KOPT-K1 (cell line): ENCODE data around the gene BRICD5.

ENCODE experiments used
- H3K27ac ChIP-seq: fragments of 200-600 bp; sonication (generic); 2 replicates; pipeline ENCODE4 v1.5.1; 2016; ENCODE audit warnings: antibody characterized with exemption, mild to moderate bottlenecking, low read depth, low read length; ENCODE audit not compliant: poor library complexity, severe bottlenecking
- H3K36me3 ChIP-seq: fragments of 200-600 bp; sonication (generic); 2 replicates; pipeline ENCODE4 v1.5.1; 2017; ENCODE audit warnings: antibody characterized with exemption, mild to moderate bottlenecking, low read length, moderate library complexity; ENCODE audit not compliant: insufficient read depth
- H3K9me3 ChIP-seq: fragments of 200-600 bp; sonication (generic); 2 replicates; pipeline ENCODE4 v1.5.1; 2017; ENCODE audit warnings: antibody characterized with exemption, low read length, mild to moderate bottlenecking; ENCODE audit not compliant: insufficient read depth, poor library complexity, severe bottlenecking

Gene BRICD5

GRCh38 chr16:2189252-2189893 is 21.3 kb downstream of the BRICD5 start:
- Histone ChIP-seq H3K36me3 (no peaks in the 10 kb centered on the region), H3K27ac (no peak overlapping the region), H3K9me3 (no peaks in the 10 kb centered on the region)

- no peaks in the 10 kb centered on the region for H3K36me3 ChIP-seq
- H3K9me3 ChIP-seq = no peaks in the 10 kb centered on the region
- H3K27ac ChIP-seq = no peak overlapping the region
These were observed 22.3 kb downstream of the BRICD5 start for GRCh38 chr16:2188395-2188794.

- no peaks in the 10 kb centered on the region; the same call in 1 of the 2 replicates for H3K36me3 ChIP-seq
- H3K9me3 ChIP-seq = no peaks in the 10 kb centered on the region
- no peak overlapping the region for H3K27ac ChIP-seq
These were observed 23.5 kb downstream of the BRICD5 start for GRCh38 chr16:2187212-2187611.

- no peak overlapping the region for H3K27ac ChIP-seq
- no peaks in the 10 kb centered on the region; the same call in 1 of the 2 replicates for H3K36me3 ChIP-seq
- H3K9me3 ChIP-seq = no peaks in the 10 kb centered on the region
These were observed 24.2 kb downstream of the BRICD5 start for GRCh38 chr16:2186505-2186904.

- H3K9me3 ChIP-seq = no peaks in the 10 kb centered on the region
- H3K36me3 ChIP-seq = no peaks in the 10 kb centered on the region; the same call in 1 of the 2 replicates
- H3K27ac ChIP-seq = no peak overlapping the region
These were observed 24.6 kb downstream of the BRICD5 start for GRCh38 chr16:2186064-2186463.

GRCh38 chr16:2184962-2185361 is 25.7 kb downstream of the BRICD5 start:
- Histone ChIP-seq H3K9me3 (no peaks in the 10 kb centered on the region), H3K27ac (no peak overlapping the region), H3K36me3 (no peaks in the 10 kb centered on the region; the same call in 1 of the 2 replicates)

GRCh38 chr16:2184346-2184745 is 26.3 kb downstream of the BRICD5 start:
- no peaks in the 10 kb centered on the region; the same call in 1 of the 2 replicates for H3K36me3 ChIP-seq
- H3K27ac ChIP-seq = no peak overlapping the region
- H3K9me3 ChIP-seq = no peaks in the 10 kb centered on the region

- no peaks in the 10 kb centered on the region; the same call in 1 of the 2 replicates for H3K36me3 ChIP-seq
- no peak overlapping the region for H3K27ac ChIP-seq
These were observed 27.0 kb downstream of the BRICD5 start for GRCh38 chr16:2183671-2184070.

GRCh38 chr16:2181952-2182351 is 28.7 kb downstream of the BRICD5 start:
- Histone ChIP-seq H3K27ac (no peak overlapping the region), H3K36me3 (peaks cover 14% of the 10 kb centered on the region; the same call in 1 of the 2 replicates), H3K9me3 (no peaks in the 10 kb centered on the region)

More at GRCh38 chr16:2183671-2184070, 27.0 kb downstream of the BRICD5 start:
- no peaks in the 10 kb centered on the region for H3K9me3 ChIP-seq

GRCh38 chr16:2180962-2181923 is 29.4 kb downstream of the BRICD5 start:
- no peaks in the 10 kb centered on the region for H3K9me3 ChIP-seq
- peaks cover 21% of the 10 kb centered on the region; the same call in 1 of the 2 replicates for H3K36me3 ChIP-seq
- H3K27ac ChIP-seq = no peak overlapping the region

GRCh38 chr16:2180461-2180860 is 30.2 kb downstream of the BRICD5 start:
- no peak overlapping the region for H3K27ac ChIP-seq
- peaks cover 29% of the 10 kb centered on the region for H3K36me3 ChIP-seq
- no peaks in the 10 kb centered on the region for H3K9me3 ChIP-seq

GRCh38 chr16:2179576-2179975 is 31.1 kb downstream of the BRICD5 start:
- Histone ChIP-seq H3K36me3 (peaks cover 38% of the 10 kb centered on the region), H3K27ac (no peak overlapping the region), H3K9me3 (no peaks in the 10 kb centered on the region)

- H3K27ac ChIP-seq = no peak overlapping the region
- no peaks in the 10 kb centered on the region for H3K9me3 ChIP-seq
- peaks cover 42% of the 10 kb centered on the region for H3K36me3 ChIP-seq
These were observed 31.6 kb downstream of the BRICD5 start for GRCh38 chr16:2179107-2179501.

- H3K9me3 ChIP-seq = no peaks in the 10 kb centered on the region
- no peak overlapping the region for H3K27ac ChIP-seq
- H3K36me3 ChIP-seq = peaks cover 46% of the 10 kb centered on the region
These were observed 32.1 kb downstream of the BRICD5 start for GRCh38 chr16:2178321-2179106.

GRCh38 chr16:2177561-2177960 is 33.1 kb downstream of the BRICD5 start:
- Histone ChIP-seq H3K9me3 (no peaks in the 10 kb centered on the region), H3K36me3 (peaks cover 56% of the 10 kb centered on the region), H3K27ac (no peak overlapping the region)
